ENCODE results near the gene MAP9.

DNA sequence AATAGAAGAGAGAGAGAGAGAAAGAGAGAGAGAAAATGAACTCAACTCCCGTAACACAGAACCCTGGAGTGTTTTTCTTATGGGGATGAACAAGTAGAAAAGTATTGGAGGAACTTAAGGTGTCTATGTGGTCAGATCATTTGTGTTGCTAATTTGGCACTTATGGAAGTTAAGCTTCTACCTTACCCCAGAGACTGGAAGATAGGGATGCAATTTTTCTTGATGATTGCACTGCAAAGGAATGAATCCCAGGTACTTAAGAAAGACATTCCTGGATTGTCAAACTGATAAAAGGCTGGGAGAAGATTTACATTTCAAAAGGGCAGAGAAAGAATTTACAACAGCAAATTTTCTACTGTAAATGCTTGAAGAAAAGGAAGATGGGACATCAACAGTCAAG is 57.2 kb downstream of the MAP9 start:
- TF ChIP-seq POLR2AphosphoS5 (IDR thresholded peaks at IDR 0.05; ENCODE audit: insufficient read depth in 1 of 2, low read depth in 1 of 2), result no peak
- TF ChIP-seq, protein P1, sequence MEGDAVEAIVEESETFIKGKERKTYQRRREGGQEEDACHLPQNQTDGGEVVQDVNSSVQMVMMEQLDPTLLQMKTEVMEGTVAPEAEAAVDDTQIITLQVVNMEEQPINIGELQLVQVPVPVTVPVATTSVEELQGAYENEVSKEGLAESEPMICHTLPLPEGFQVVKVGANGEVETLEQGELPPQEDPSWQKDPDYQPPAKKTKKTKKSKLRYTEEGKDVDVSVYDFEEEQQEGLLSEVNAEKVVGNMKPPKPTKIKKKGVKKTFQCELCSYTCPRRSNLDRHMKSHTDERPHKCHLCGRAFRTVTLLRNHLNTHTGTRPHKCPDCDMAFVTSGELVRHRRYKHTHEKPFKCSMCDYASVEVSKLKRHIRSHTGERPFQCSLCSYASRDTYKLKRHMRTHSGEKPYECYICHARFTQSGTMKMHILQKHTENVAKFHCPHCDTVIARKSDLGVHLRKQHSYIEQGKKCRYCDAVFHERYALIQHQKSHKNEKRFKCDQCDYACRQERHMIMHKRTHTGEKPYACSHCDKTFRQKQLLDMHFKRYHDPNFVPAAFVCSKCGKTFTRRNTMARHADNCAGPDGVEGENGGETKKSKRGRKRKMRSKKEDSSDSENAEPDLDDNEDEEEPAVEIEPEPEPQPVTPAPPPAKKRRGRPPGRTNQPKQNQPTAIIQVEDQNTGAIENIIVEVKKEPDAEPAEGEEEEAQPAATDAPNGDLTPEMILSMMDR (IDR thresholded peaks at IDR 0.05), result no peak
